ENCODE data around the gene SCIMP. TPM values are rescaled to one million over a fixed set of nuclear protein-coding genes. Genes with fewer than 3 reads are reported as not detected.

The SCIMP gene
- total RNA-seq, 6 experiments from 2014 or later = 1.0 to 9.9 (median 3.2) TPM

DNA sequence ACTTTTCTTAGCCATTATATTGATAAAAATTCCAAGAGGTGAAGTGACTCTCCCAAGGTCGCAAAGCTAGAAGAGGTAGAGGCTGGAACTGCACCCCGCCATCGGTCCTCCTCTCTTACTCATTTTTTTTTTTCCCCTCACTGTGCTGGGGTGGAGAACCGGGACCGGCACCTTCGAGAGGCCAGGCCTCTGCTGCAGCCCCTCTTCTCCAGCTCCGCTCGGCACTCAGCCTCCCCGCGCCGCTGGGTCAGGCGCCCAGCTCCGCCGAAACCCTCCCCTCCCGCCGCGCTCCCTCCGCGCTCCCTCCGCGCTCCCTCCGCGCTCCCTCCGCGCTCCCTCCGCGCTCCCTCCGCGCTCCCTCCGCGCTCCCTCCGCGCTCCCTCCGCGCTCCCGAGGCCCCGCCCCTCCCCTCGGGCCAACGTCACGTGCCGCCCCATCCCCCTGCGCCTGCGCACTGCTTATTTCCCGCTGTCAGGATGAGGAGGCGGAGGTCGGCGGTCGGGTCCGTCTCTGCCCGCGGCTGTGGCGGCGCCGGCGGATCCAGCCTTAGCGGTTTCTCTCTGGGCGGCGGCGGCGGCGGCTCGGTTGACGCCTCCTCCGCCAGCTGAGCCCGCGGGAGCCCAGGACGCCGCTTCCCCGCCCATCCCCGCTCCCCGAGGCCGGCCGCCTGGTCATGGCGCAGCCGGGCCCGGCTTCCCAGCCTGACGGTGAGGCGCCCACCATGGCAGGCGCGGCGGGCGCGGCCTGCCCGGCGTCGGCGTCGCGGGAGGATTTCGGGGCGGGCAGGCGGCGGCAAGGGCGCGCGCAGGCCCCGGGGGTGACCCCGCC is 47.4 kb upstream of the SCIMP start, which contains the start of gene RABEP1:
Gene RABEP1 (plus strand): TSS at position 471 of the 828 bp plus-strand sequence. CDS start 203 bp downstream, at position 674.
- TF ChIP-seq, protein P1, sequence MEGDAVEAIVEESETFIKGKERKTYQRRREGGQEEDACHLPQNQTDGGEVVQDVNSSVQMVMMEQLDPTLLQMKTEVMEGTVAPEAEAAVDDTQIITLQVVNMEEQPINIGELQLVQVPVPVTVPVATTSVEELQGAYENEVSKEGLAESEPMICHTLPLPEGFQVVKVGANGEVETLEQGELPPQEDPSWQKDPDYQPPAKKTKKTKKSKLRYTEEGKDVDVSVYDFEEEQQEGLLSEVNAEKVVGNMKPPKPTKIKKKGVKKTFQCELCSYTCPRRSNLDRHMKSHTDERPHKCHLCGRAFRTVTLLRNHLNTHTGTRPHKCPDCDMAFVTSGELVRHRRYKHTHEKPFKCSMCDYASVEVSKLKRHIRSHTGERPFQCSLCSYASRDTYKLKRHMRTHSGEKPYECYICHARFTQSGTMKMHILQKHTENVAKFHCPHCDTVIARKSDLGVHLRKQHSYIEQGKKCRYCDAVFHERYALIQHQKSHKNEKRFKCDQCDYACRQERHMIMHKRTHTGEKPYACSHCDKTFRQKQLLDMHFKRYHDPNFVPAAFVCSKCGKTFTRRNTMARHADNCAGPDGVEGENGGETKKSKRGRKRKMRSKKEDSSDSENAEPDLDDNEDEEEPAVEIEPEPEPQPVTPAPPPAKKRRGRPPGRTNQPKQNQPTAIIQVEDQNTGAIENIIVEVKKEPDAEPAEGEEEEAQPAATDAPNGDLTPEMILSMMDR (IDR thresholded peaks at IDR 0.05) = peak in 1 of 4 donors; percentile 19
- TF ChIP-seq POLR2A (IDR thresholded peaks at IDR 0.05) = peak; percentile 89
- no peaks in the 10 kb centered on the region for H3K9me3 ChIP-seq
- DNase-seq = peak; percentile 95 to 97 (median 97)
- intact Hi-C loops (cut with DNase I) = no loop called here
- no peaks in the 10 kb centered on the region for H3K36me3 ChIP-seq
- peak within 1 kb of the TSS; percentile 69 to 81 (median 76) for H3K27ac ChIP-seq
- no peaks in the 10 kb centered on the region for H3K27me3 ChIP-seq
- WGBS (ENCODE audit: insufficient coverage, low coverage, low lambda C conversion rate, missing lambda C conversion rate) = 2% methylated on average over 19 of the region's 98 CpGs
- peaks cover 0 to 26% (median 5%) of the 10 kb centered on the region in 4 donors for H3K4me1 ChIP-seq
- ATAC-seq = peak; percentile 93 to 97 (median 95)
- peak within 1 kb of the TSS; percentile 67 to 91 (median 71) for H3K4me3 ChIP-seq

DNA sequence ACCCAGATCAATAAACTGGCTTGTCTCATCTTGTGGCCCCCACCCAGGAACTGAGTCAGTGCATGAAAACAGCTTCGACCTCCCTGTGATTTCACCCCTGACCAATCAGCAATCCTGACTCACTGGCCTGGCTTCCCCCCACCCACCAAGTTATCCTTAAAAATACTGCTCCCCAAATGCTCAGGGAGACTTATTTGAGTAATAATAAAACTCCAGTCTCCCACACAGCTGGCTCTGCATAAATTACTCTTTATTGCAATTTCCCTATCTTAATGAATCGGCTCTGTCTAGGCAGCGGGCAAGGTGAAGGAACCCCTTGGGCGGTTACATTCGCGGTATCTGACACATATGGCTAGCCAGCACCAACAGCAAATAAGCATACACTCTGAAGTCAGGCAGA is 37.7 kb upstream of the SCIMP start:
- intact Hi-C loops (cut with DNase I) = no loop called here
- H3K9me3 ChIP-seq = no peaks in the 10 kb centered on the region
- WGBS (ENCODE audit: insufficient coverage, low coverage, low lambda C conversion rate, missing lambda C conversion rate) = 80% methylated on average over 6 of the region's 6 CpGs
- no peak overlapping the region for H3K4me3 ChIP-seq
- TF ChIP-seq, protein P1 (IDR thresholded peaks at IDR 0.05) = no peak
- TF ChIP-seq POLR2A (IDR thresholded peaks at IDR 0.05) = no peak
- DNase-seq (no peak), ATAC-seq (no peak)
- H3K27ac ChIP-seq = no peak overlapping the region
- H3K27me3 ChIP-seq = no peaks in the 10 kb centered on the region
- no peaks in the 10 kb centered on the region for H3K36me3 ChIP-seq
- peaks cover 0 to 8% (median 0%) of the 10 kb centered on the region in 4 donors for H3K4me1 ChIP-seq

- H3K27ac ChIP-seq = no peak overlapping the region
- H3K36me3 ChIP-seq = no peaks in the 10 kb centered on the region
- ATAC-seq = no peak
- no peaks in the 10 kb centered on the region for H3K27me3 ChIP-seq
- H3K9me3 ChIP-seq = no peaks in the 10 kb centered on the region
- no peak for TF ChIP-seq POLR2A (IDR thresholded peaks at IDR 0.05)
- TF ChIP-seq, protein P1 (IDR thresholded peaks at IDR 0.05) = no peak
- WGBS (ENCODE audit: insufficient coverage, low coverage, low lambda C conversion rate, missing lambda C conversion rate) = 86% methylated on average over 4 of the region's 4 CpGs
- H3K4me1 ChIP-seq = no peaks in the 10 kb centered on the region
- no peak overlapping the region for H3K4me3 ChIP-seq
- intact Hi-C loops (cut with DNase I) = no loop called here
- no peak for DNase-seq
Observed at GRCh38 chr17:5269241-5269960, 34.7 kb upstream of the SCIMP start.

DNA sequence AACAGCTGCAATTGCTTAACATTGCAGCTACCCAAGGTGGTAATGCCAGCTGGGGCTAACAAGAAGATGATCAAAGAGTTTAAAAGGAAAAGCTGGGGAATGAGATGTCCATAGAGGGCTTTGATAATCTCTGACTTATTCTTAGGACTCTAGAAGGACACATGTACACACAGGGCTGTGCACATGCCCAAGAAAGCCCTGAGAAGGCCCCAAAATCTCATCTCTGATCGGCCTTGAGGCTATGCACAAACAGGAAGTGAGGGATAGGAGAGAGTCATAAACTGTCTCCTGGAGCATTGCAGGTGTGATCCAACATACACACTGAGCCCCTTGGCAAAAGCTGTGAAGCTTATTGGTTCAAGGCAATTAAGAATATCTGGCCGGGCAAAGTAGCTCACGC is 30.2 kb upstream of the SCIMP start:
- H3K27me3 ChIP-seq = no peaks in the 10 kb centered on the region
- no peaks in the 10 kb centered on the region for H3K9me3 ChIP-seq
- H3K4me1 ChIP-seq = no peaks in the 10 kb centered on the region
- no peak overlapping the region for H3K27ac ChIP-seq
- no peaks in the 10 kb centered on the region for H3K36me3 ChIP-seq
- no peak overlapping the region for H3K4me3 ChIP-seq
- DNase-seq = no peak
- TF ChIP-seq, protein P1 (IDR thresholded peaks at IDR 0.05) = no peak
- no peak for TF ChIP-seq POLR2A (IDR thresholded peaks at IDR 0.05)
- 92% methylated on average over 2 of the region's 3 CpGs for WGBS (ENCODE audit: insufficient coverage, low coverage, low lambda C conversion rate, missing lambda C conversion rate)
- ATAC-seq = no peak
- intact Hi-C loops (cut with DNase I) = no loop called here

All from right lobe of liver (tissue), 6 donors.